Head of caudate nucleus (tissue), 42 donors: ENCODE data around the gene HEXIM1.

Source experiments
- DNase-seq, 42 donors: peaks; one replicate each; pipeline versions ENCODE4 v3.0.0 to v3.0.0-alpha.2; 2020 to 2021; ENCODE audit warnings: mixed read lengths in 7 of 42
- intact Hi-C: fragments of 100-400 bp; cut with DNase I; formaldehyde crosslinking; loops from one replicate; pipeline ENCODE4 v1.15.0; 2022

The HEXIM1 gene

GRCh38 chr17:45197108-45197507, 48.8 kb downstream of the HEXIM1 start:
- intact Hi-C loops, result loop anchor here (2.0 to 5.0 kb wide), 2 partner anchors 45 to 60 kb away; no protein-coding TSS in a partner anchor
- DNase-seq, result no peak

GRCh38 chr17:45197555-45198334, 49.5 kb downstream of the HEXIM1 start:
- peak; percentile 79 to 97 (median 92) for DNase-seq
- intact Hi-C loops, result loop anchor here (2.0 to 5.0 kb wide), 2 partner anchors 45 to 61 kb away; no protein-coding TSS in a partner anchor

- DNase-seq, result no peak
These were observed 52.4 kb downstream of the HEXIM1 start for GRCh38 chr17:45200701-45201100.

GRCh38 chr17:45201457-45201856, 53.2 kb downstream of the HEXIM1 start:
- no peak for DNase-seq
- intact Hi-C loops, result no loop called here

More at GRCh38 chr17:45200701-45201100, 52.4 kb downstream of the HEXIM1 start:
- intact Hi-C loops, result no loop called here
